Osteoblast (primary cell): Measurements from ENCODE around the gene ZBTB18. TPM values are rescaled to one million over a fixed set of nuclear protein-coding genes. Genes with fewer than 3 reads are reported as not detected.

ENCODE experiments used
- DNase-seq: peaks from one replicate; pipeline ENCODE4 v3.0.0; 2011; ENCODE audit warnings: low spot score, mixed read lengths; ENCODE audit not compliant: insufficient read length; ENCODE audit errors: missing footprints
- H2AFZ ChIP-seq: 2 replicates; pipeline ENCODE4 v1.6.0; 2011; ENCODE audit warnings: mild to moderate bottlenecking, low read length
- H3K27ac ChIP-seq: 2 replicates; pipeline ENCODE4 v1.5.1; 2011; ENCODE audit warnings: mild to moderate bottlenecking, low read depth, low read length, moderate library complexity
- H3K27me3 ChIP-seq: 2 replicates; pipeline ENCODE4 v1.6.0; 2012; ENCODE audit warnings: mild to moderate bottlenecking, control low read depth, inconsistent platforms, low read length, moderate library complexity; ENCODE audit not compliant: insufficient read depth
- H3K36me3 ChIP-seq: 2 replicates; pipeline ENCODE4 v1.5.1; 2011; ENCODE audit warnings: mild to moderate bottlenecking, low read length, control low read depth, moderate library complexity; ENCODE audit not compliant: insufficient read depth
- H3K4me1 ChIP-seq: 2 replicates; pipeline ENCODE4 v1.5.1; 2011; ENCODE audit warnings: mild to moderate bottlenecking, low read length, control low read depth, moderate library complexity; ENCODE audit not compliant: insufficient read depth
- H3K4me2 ChIP-seq: 2 replicates; pipeline ENCODE4 v1.6.0; 2011; ENCODE audit warnings: mild to moderate bottlenecking, low read length; ENCODE audit not compliant: insufficient read depth
- H3K4me3 ChIP-seq: fragments of 200-600 bp; sonication (generic); 3 replicates; pipeline ENCODE4 v1.5.1; 2012; ENCODE audit warnings: mild to moderate bottlenecking, low read length, inconsistent platforms; ENCODE audit not compliant: insufficient read depth
- H3K79me2 ChIP-seq: 2 replicates; pipeline ENCODE4 v1.6.0; 2012; ENCODE audit warnings: mild to moderate bottlenecking, low read length, control low read depth, inconsistent platforms; ENCODE audit not compliant: insufficient read depth
- H3K9me3 ChIP-seq: 2 replicates; pipeline ENCODE4 v1.5.1; 2011; ENCODE audit warnings: low read depth, low read length, control low read depth
- H4K20me1 ChIP-seq: 2 replicates; pipeline ENCODE4 v1.6.0; 2012; ENCODE audit warnings: mild to moderate bottlenecking, low read length, control low read depth; ENCODE audit not compliant: insufficient read depth
- total RNA-seq: library from RNA; depleted of rRNA; stranded (reverse); fragments of >200 nt; gene quantifications from 2 replicates; pipeline ENCODE4 v1.2.3, GENCODE V29; 2012
- TF ChIP-seq, protein P1 (sequence below): IDR thresholded peaks from 2 replicates; pipeline ENCODE4 v1.5.1; 2011; ENCODE audit warnings: mild to moderate bottlenecking, low read depth, low read length, moderate library complexity; ENCODE audit errors: extremely low read depth

ZBTB18 gene
- total RNA-seq, 1 donor: 10.5 TPM

DNA sequence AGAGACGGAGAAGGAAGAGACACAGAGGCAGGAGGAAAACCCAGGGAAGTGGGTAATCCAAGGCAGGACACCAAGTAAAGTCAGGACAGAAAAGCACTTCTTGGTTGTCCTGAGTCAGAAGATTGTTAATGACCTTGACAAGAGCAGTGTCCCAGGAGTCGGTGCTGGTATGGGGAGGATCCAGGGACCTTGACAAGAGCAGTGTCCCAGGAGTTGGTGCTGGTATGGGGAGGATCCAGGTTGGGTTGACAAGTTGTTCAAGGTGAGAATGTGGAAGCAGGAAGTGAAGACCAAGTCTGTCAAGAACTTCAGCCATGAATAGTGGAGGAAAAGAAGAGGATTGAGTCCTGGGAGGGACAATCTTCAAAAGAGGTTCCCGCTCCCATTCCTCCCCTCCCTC lies 31.9 kb downstream of the ZBTB18 start:
- no peaks in the 10 kb centered on the region for H3K4me1 ChIP-seq
- no peaks in the 10 kb centered on the region for H3K9me3 ChIP-seq
- no peak for DNase-seq
- no peak overlapping the region for H3K4me3 ChIP-seq
- no peak overlapping the region for H2AFZ ChIP-seq
- no peak overlapping the region for H3K27ac ChIP-seq
- no peaks in the 10 kb centered on the region for H3K36me3 ChIP-seq
- TF ChIP-seq, protein P1, sequence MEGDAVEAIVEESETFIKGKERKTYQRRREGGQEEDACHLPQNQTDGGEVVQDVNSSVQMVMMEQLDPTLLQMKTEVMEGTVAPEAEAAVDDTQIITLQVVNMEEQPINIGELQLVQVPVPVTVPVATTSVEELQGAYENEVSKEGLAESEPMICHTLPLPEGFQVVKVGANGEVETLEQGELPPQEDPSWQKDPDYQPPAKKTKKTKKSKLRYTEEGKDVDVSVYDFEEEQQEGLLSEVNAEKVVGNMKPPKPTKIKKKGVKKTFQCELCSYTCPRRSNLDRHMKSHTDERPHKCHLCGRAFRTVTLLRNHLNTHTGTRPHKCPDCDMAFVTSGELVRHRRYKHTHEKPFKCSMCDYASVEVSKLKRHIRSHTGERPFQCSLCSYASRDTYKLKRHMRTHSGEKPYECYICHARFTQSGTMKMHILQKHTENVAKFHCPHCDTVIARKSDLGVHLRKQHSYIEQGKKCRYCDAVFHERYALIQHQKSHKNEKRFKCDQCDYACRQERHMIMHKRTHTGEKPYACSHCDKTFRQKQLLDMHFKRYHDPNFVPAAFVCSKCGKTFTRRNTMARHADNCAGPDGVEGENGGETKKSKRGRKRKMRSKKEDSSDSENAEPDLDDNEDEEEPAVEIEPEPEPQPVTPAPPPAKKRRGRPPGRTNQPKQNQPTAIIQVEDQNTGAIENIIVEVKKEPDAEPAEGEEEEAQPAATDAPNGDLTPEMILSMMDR: no peak
- no peak overlapping the region for H3K4me2 ChIP-seq
- no peaks in the 10 kb centered on the region for H4K20me1 ChIP-seq
- peaks cover 39% of the 10 kb centered on the region for H3K27me3 ChIP-seq
- no peaks in the 10 kb centered on the region for H3K79me2 ChIP-seq

DNA sequence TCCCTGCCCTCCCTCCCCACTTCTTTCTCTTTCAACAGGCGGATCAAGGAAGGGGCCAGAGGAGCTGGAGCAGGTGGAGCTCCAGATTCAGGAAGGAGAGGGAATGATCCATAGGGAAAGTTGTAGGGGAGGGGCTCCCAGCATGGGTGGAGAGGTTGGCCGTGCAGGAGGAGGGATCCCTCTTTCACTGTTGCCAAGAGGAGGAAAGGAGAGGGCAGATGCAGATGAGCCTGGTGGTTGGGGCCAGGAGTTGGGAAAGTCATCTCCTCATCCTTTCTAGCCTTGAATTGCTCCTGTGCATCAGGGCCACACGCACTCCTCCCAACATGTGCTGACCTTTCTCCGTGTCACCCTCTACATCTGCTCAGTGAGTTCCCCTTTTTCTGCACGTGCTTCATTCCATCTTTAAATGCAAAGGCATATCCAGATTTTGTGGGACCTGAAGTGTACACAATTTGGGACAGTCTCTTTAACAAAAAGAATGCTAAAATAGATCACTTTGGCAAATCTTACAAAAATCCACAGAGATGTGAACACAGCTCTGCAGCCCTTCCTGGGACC lies 32.4 kb downstream of the ZBTB18 start:
- Histone ChIP-seq H3K4me2 (no peak overlapping the region), H3K4me1 (no peaks in the 10 kb centered on the region), H3K4me3 (no peak overlapping the region), H3K36me3 (no peaks in the 10 kb centered on the region), H3K9me3 (no peaks in the 10 kb centered on the region), H3K27me3 (peaks cover 39% of the 10 kb centered on the region), H3K79me2 (no peaks in the 10 kb centered on the region), H4K20me1 (no peaks in the 10 kb centered on the region), H3K27ac (no peak overlapping the region), H2AFZ (no peak overlapping the region)
- DNase-seq: no peak
- TF ChIP-seq, protein P1: no peak

DNA sequence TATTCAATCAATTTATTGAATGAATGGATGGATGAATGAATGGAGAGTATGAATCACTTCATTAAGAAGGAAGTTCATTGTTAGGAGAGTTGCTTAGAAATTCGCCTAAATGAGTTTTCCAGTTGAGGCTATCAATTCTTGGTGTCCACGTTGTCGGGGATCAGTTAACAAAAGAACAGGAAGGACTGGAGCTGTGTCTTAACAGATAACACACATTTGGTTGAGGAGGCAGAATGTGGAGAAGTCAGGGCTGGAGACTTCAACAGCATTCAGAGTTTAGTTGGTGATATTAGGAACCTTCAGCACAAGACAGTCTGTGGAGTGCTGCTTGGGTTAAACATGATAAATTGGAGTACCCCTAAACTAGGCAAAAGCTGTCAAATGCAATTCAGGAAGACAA lies 33.7 kb downstream of the ZBTB18 start:
- H3K4me1 ChIP-seq: no peaks in the 10 kb centered on the region
- no peak for DNase-seq
- H3K79me2 ChIP-seq: no peaks in the 10 kb centered on the region
- no peak overlapping the region for H3K4me3 ChIP-seq
- H3K9me3 ChIP-seq: no peaks in the 10 kb centered on the region
- TF ChIP-seq, protein P1: no peak
- H3K4me2 ChIP-seq: no peak overlapping the region
- H3K27me3 ChIP-seq: peaks cover 39% of the 10 kb centered on the region
- H4K20me1 ChIP-seq: no peaks in the 10 kb centered on the region
- H3K36me3 ChIP-seq: no peaks in the 10 kb centered on the region
- H3K27ac ChIP-seq: no peak overlapping the region
- H2AFZ ChIP-seq: no peak overlapping the region

DNA sequence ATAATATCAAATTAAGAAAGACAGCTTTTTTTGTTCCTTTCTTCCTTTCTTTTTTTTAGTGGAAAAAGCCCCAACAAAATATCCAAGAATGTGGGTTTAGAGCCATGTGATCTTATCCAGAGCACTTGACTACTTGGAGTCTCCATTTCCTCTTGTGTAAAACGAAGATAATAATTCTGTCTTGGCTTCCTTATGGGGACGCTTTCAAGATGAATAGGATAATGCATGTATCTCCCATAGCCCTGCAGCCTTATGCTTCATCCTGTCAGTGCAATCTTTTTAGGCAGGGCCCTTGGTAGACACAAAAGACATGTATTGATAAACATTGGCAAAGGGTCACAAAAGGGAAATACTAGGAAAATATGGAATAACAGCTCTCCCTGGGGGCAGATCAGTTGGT lies 34.8 kb downstream of the ZBTB18 start:
- H3K9me3 ChIP-seq: no peaks in the 10 kb centered on the region
- no peak overlapping the region for H3K4me3 ChIP-seq
- no peak for DNase-seq
- no peaks in the 10 kb centered on the region for H3K4me1 ChIP-seq
- no peaks in the 10 kb centered on the region for H3K36me3 ChIP-seq
- H3K79me2 ChIP-seq: no peaks in the 10 kb centered on the region
- TF ChIP-seq, protein P1: no peak
- H3K27ac ChIP-seq: no peak overlapping the region
- no peaks in the 10 kb centered on the region for H4K20me1 ChIP-seq
- H3K27me3 ChIP-seq: peaks cover 31% of the 10 kb centered on the region
- H3K4me2 ChIP-seq: no peak overlapping the region
- H2AFZ ChIP-seq: no peak overlapping the region
